Measurements from ENCODE around the gene TMEM131L.

TMEM131L gene

GRCh38 chr4:153421941-153422340 lies 44.2 kb upstream of the TMEM131L start:
- DNase-seq (ENCODE audit: low spot score) = no peak
- TF ChIP-seq CTCF (conservative IDR thresholded peaks at IDR 0.05; ENCODE audit: low read depth) = no peak
- CTCF ChIA-PET = no interaction called here
- POLR2A ChIA-PET (ENCODE audit: low non-redundant PET) = no interaction called here
- no peak overlapping the region for H3K27ac ChIP-seq

GRCh38 chr4:153426207-153426885 lies 39.8 kb upstream of the TMEM131L start:
- H3K27ac ChIP-seq = no peak overlapping the region
- ChIA-PET POLR2A (ENCODE audit: low non-redundant PET) (no interaction called here), CTCF (interaction anchor here (0.7 kb wide), 1 partner anchor 969 kb away, joined by 3 read pairs; no protein-coding TSS in a partner anchor)
- DNase-seq (ENCODE audit: low spot score) = no peak
- TF ChIP-seq CTCF (conservative IDR thresholded peaks at IDR 0.05; ENCODE audit: low read depth) = no peak

- DNase-seq (ENCODE audit: low spot score) = peak; percentile 17
- CTCF ChIA-PET = interaction anchor here (0.7 kb wide), 1 partner anchor 342 kb away, joined by 3 read pairs; no protein-coding TSS in a partner anchor
- no peak overlapping the region for H3K27ac ChIP-seq
- POLR2A ChIA-PET (ENCODE audit: low non-redundant PET) = no interaction called here
- TF ChIP-seq CTCF (conservative IDR thresholded peaks at IDR 0.05; ENCODE audit: low read depth) = no peak
Observed at GRCh38 chr4:153427363-153428071, 38.6 kb upstream of the TMEM131L start.

GRCh38 chr4:153428941-153429475 lies 37.2 kb upstream of the TMEM131L start:
- no peak for DNase-seq (ENCODE audit: low spot score)
- CTCF ChIA-PET = no interaction called here

GRCh38 chr4:153432965-153433753 lies 33.0 kb upstream of the TMEM131L start:
- POLR2A ChIA-PET (ENCODE audit: low non-redundant PET) = no interaction called here
- TF ChIP-seq CTCF (conservative IDR thresholded peaks at IDR 0.05; ENCODE audit: low read depth) = peak; percentile 39; the same call in 1 of the 2 replicates
- peak; percentile 71 for DNase-seq (ENCODE audit: low spot score)

More at GRCh38 chr4:153428941-153429475, 37.2 kb upstream of the TMEM131L start:
- H3K27ac ChIP-seq = no peak overlapping the region
- POLR2A ChIA-PET (ENCODE audit: low non-redundant PET) = no interaction called here
- TF ChIP-seq CTCF (conservative IDR thresholded peaks at IDR 0.05; ENCODE audit: low read depth) = no peak

GRCh38 chr4:153433754-153434105 lies 32.4 kb upstream of the TMEM131L start:
- DNase-seq (ENCODE audit: low spot score) = no peak
- H3K27ac ChIP-seq = no peak overlapping the region
- ChIA-PET POLR2A (ENCODE audit: low non-redundant PET) (no interaction called here), CTCF (interaction anchor here (1.3 kb wide), 1 partner anchor 140 kb away, joined by 6 read pairs; no protein-coding TSS in a partner anchor)
- no peak for TF ChIP-seq CTCF (conservative IDR thresholded peaks at IDR 0.05; ENCODE audit: low read depth)

More at GRCh38 chr4:153432965-153433753, 33.0 kb upstream of the TMEM131L start:
- peak overlapping the region; percentile 52; the same call in 1 of the 2 replicates for H3K27ac ChIP-seq
- CTCF ChIA-PET = interaction anchor here (0.5 to 1.3 kb wide), 12 partner anchors 9 to 755 kb away, joined by 3 to 9 read pairs (median 4); no protein-coding TSS in a partner anchor

Data from RWPE1 (cell line).